Measurements from ENCODE around the gene ZCCHC8.

Gene ZCCHC8

DNA sequence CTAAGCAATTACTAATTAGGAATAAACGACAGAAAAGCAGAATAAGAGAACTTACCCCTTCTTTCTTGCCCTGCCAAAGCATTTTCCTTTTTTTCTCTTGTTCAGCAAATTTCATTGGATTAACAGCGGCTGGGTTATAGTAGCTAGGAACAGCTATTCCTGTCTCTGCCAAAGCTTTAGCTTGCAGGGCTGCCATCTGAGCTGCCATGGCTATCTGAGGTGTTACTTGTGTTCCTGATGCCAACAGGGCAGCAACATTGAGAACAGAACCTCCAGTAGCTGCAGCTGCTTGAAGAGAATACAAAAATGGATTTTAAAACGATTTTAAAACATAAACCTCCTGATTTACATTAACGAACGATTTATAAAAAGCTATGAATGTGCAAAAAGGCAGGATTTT, 7.4 kb upstream of the ZCCHC8 start:
- Histone ChIP-seq H3K27me3 (ENCODE audit: insufficient read depth, low read depth) (no peaks in the 10 kb centered on the region), H3K4me3 (IDR thresholded peaks at IDR 0.05; ENCODE audit: insufficient read depth, low read depth, low read length) (no peak overlapping the region), H3K36me3 (ENCODE audit: insufficient read depth) (peaks cover 12% of the 10 kb centered on the region; the same call in 1 of the 2 replicates), H3K79me2 (ENCODE audit: insufficient read depth, low read depth) (peaks cover 4% of the 10 kb centered on the region; the same call in 1 of the 2 replicates), H2AFZ (ENCODE audit: low read depth) (no peak overlapping the region), H4K20me1 (ENCODE audit: insufficient read depth) (no peaks in the 10 kb centered on the region), H3K27ac (no peak overlapping the region), H3K4me2 (no peak overlapping the region), H3K4me1 (ENCODE audit: low read depth, poor library complexity, severe bottlenecking) (no peaks in the 10 kb centered on the region), H3K9ac (no peak overlapping the region)
- TF ChIP-seq, protein P1, sequence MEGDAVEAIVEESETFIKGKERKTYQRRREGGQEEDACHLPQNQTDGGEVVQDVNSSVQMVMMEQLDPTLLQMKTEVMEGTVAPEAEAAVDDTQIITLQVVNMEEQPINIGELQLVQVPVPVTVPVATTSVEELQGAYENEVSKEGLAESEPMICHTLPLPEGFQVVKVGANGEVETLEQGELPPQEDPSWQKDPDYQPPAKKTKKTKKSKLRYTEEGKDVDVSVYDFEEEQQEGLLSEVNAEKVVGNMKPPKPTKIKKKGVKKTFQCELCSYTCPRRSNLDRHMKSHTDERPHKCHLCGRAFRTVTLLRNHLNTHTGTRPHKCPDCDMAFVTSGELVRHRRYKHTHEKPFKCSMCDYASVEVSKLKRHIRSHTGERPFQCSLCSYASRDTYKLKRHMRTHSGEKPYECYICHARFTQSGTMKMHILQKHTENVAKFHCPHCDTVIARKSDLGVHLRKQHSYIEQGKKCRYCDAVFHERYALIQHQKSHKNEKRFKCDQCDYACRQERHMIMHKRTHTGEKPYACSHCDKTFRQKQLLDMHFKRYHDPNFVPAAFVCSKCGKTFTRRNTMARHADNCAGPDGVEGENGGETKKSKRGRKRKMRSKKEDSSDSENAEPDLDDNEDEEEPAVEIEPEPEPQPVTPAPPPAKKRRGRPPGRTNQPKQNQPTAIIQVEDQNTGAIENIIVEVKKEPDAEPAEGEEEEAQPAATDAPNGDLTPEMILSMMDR (conservative IDR thresholded peaks at IDR 0.05; ENCODE audit: low read depth, low read length) = no peak

GRCh38 chr12:122506393-122506938, 5.7 kb upstream of the ZCCHC8 start:
- Histone ChIP-seq H3K27me3 (ENCODE audit: insufficient read depth, low read depth) (no peaks in the 10 kb centered on the region), H3K4me2 (no peak overlapping the region), H3K79me2 (ENCODE audit: insufficient read depth, low read depth) (peaks cover 4% of the 10 kb centered on the region; the same call in 1 of the 2 replicates), H3K4me3 (IDR thresholded peaks at IDR 0.05; ENCODE audit: insufficient read depth, low read depth, low read length) (no peak overlapping the region), H4K20me1 (ENCODE audit: insufficient read depth) (no peaks in the 10 kb centered on the region), H3K27ac (no peak overlapping the region), H3K36me3 (ENCODE audit: insufficient read depth) (peaks cover 12% of the 10 kb centered on the region; the same call in 1 of the 2 replicates), H3K9ac (no peak overlapping the region), H2AFZ (ENCODE audit: low read depth) (no peak overlapping the region), H3K4me1 (ENCODE audit: low read depth, poor library complexity, severe bottlenecking) (no peaks in the 10 kb centered on the region)
- TF ChIP-seq, protein P1 (conservative IDR thresholded peaks at IDR 0.05; ENCODE audit: low read depth, low read length) = no peak

DNA sequence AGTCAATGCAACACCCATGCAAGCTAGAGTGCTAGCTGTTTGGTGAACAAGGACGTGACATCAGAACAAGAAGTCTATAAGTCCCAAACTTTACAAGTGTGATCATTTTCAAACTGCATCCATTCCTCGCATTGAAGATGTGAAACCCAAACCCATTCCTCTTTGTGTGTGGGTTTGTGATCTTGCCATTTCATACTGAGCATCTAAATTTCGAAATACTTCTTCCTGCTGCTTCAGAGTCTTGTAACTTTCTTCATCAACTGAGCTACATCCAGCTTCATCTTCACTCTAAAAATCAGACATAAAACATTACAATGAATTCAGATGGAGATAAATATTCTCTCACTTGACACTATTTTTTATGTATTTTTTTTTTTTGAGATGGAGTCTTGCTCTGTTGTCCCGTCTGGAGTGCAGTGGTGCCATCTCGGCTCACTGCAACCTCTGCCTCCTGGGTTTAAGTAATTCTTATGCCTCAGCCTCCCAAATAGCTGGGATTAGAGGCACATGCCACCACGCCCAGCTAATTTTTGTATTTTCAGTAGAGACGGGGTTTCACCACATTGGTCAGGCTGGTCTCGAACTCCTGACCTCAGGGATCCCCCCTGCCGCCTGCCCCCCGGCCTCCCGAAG, 4.8 kb upstream of the ZCCHC8 start:
- Histone ChIP-seq H3K27ac (no peak overlapping the region), H3K79me2 (ENCODE audit: insufficient read depth, low read depth) (peaks cover 4% of the 10 kb centered on the region; the same call in 1 of the 2 replicates), H3K4me2 (no peak overlapping the region), H3K27me3 (ENCODE audit: insufficient read depth, low read depth) (no peaks in the 10 kb centered on the region), H3K4me3 (IDR thresholded peaks at IDR 0.05; ENCODE audit: insufficient read depth, low read depth, low read length) (no peak overlapping the region), H2AFZ (ENCODE audit: low read depth) (no peak overlapping the region), H3K4me1 (ENCODE audit: low read depth, poor library complexity, severe bottlenecking) (peaks cover 4% of the 10 kb centered on the region), H3K9ac (no peak overlapping the region), H3K36me3 (ENCODE audit: insufficient read depth) (peaks cover 11% of the 10 kb centered on the region; the same call in 1 of the 2 replicates), H4K20me1 (ENCODE audit: insufficient read depth) (no peaks in the 10 kb centered on the region)
- TF ChIP-seq, protein P1 (conservative IDR thresholded peaks at IDR 0.05; ENCODE audit: low read depth, low read length) = no peak

DNA sequence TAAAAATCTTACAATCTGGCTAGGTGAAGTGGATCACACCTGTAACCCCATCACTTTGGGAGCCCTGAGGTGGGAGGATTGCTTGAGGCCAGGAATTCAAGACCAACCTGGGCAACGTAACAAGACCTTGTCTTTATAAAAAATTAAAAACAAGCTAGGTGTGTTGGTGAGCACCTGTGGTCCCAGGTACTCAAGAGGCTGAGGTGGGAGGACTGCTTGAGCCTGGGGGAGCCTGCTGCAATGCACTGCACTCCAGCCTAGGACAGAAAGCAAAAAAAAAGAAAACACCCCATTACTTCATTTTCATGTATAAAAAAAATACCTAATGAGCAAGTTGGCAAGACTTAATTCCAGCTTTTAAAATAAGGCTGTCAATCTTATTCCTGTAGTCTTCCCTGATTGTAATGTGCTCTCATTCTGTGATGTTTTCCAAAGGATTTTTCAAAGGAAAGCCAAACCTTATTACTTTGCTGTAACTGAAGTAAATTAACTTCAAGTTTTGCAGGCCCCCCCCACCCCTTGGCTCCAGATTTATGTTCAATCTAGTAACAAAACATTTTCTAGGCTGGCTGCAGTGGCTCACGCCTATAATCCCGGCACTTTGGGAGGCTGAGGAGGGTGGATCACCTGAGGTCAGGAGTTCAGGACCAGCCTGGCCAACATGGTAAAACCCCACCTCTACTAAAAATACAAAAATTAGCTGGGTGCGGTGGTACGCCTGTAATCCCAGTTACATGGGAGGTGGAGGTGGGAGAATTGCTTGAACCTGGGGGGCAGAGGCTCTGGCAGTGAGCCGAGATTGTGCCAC, 3.3 kb upstream of the ZCCHC8 start:
- Histone ChIP-seq H3K79me2 (ENCODE audit: insufficient read depth, low read depth) (peaks cover 14% of the 10 kb centered on the region), H3K4me3 (IDR thresholded peaks at IDR 0.05; ENCODE audit: insufficient read depth, low read depth, low read length) (no peak overlapping the region), H3K27me3 (ENCODE audit: insufficient read depth, low read depth) (no peaks in the 10 kb centered on the region), H2AFZ (ENCODE audit: low read depth) (no peak overlapping the region), H4K20me1 (ENCODE audit: insufficient read depth) (no peaks in the 10 kb centered on the region), H3K36me3 (ENCODE audit: insufficient read depth) (peaks cover 5% of the 10 kb centered on the region; the same call in 1 of the 2 replicates), H3K4me1 (ENCODE audit: low read depth, poor library complexity, severe bottlenecking) (peaks cover 4% of the 10 kb centered on the region), H3K9ac (no peak overlapping the region), H3K27ac (no peak overlapping the region), H3K4me2 (no peak overlapping the region)
- TF ChIP-seq, protein P1 (conservative IDR thresholded peaks at IDR 0.05; ENCODE audit: low read depth, low read length) = no peak
